ENCODE data around the gene ALPK3.

The ALPK3 gene

DNA sequence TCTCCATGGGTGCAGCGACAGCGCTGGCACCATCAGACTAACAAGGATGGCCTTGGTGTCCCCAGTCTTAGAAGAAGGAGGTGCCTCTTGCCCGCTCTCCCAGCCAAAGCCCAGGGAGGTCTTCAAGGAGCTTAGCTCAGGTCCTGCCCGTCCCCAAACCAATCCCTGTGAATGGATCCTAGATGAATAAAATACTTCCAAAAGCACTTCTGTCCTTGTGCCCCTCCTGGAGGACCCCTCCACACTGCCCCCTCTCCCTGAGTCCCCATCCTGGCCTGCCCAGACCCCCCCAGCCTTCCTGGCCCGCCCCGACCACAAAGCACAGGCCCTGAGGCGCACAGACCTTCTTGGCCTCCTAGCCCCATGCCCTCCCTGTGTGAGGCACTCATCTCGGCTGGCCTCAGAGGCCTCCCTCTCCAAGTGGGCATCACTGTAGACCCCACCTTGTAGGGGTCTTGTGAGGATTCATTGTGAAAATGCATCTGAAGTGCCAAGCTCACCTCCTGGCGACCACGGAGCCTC, 75.7 kb downstream of the ALPK3 start:
- H3K9me3 ChIP-seq (ENCODE audit: control insufficient read depth, low read depth, low read length) = no peaks in the 10 kb centered on the region

GRCh38 chr15:84893607-84894006, 76.5 kb downstream of the ALPK3 start:
- Histone ChIP-seq H3K9me3 (ENCODE audit: control insufficient read depth, low read depth, low read length) (no peaks in the 10 kb centered on the region), H3K4me3 (ENCODE audit: low read length) (no peak overlapping the region), H3K9ac (ENCODE audit: low read length) (no peak overlapping the region), H3K4me1 (ENCODE audit: control insufficient read depth, low read depth, low read length) (no peaks in the 10 kb centered on the region), H3K27me3 (ENCODE audit: control insufficient read depth, insufficient read depth, low read length) (no peaks in the 10 kb centered on the region), H3K27ac (ENCODE audit: low read length) (no peak overlapping the region), H3K36me3 (ENCODE audit: control insufficient read depth, low read depth, low read length) (no peaks in the 10 kb centered on the region)

More for the DNA sequence above, 75.7 kb downstream of the ALPK3 start:
- H3K27me3 ChIP-seq (ENCODE audit: control insufficient read depth, insufficient read depth, low read length) = no peaks in the 10 kb centered on the region
- H3K36me3 ChIP-seq (ENCODE audit: control insufficient read depth, low read depth, low read length) = no peaks in the 10 kb centered on the region
- no peaks in the 10 kb centered on the region for H3K4me1 ChIP-seq (ENCODE audit: control insufficient read depth, low read depth, low read length)
- no peak overlapping the region for H3K4me3 ChIP-seq (ENCODE audit: low read length)
- no peak overlapping the region for H3K27ac ChIP-seq (ENCODE audit: low read length)
- no peak overlapping the region for H3K9ac ChIP-seq (ENCODE audit: low read length)

DNA sequence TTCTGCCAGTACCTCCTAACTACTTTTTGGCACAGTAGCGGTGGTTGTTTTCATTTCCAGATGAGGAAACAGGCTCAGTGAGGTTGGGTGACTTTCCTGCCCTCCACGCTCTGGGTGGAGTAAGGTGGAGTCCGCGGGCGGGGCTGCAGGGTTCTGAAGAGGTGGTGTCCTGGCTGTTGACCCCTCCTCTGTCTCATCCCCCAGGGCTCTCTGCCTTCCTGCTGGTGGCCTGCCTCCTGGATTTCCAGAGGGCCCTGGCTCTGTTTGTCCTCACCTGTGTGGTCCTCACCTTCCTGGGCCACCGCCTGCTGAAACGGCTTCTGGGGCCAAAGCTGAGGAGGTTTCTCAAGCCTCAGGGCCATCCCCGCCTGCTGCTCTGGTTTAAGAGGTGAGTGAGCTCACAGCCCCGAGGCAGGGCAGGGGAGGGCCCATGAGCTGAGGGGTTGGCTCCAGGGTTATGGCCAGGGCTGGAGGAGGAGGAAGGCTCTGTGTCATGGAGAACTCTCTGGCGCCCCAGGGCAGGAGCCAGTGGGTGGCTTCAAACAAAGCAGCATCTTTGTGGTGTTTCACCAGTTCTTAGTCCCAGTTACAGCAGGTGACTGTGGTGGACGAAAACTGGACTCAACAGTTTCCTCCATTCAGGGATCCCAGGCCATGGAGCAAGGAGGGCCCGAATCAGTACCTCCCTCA, 77.7 kb downstream of the ALPK3 start:
- no peak overlapping the region for H3K9ac ChIP-seq (ENCODE audit: low read length)
- H3K4me3 ChIP-seq (ENCODE audit: low read length) = no peak overlapping the region
- H3K9me3 ChIP-seq (ENCODE audit: control insufficient read depth, low read depth, low read length) = no peaks in the 10 kb centered on the region
- no peaks in the 10 kb centered on the region for H3K36me3 ChIP-seq (ENCODE audit: control insufficient read depth, low read depth, low read length)
- H3K4me1 ChIP-seq (ENCODE audit: control insufficient read depth, low read depth, low read length) = no peaks in the 10 kb centered on the region
- H3K27ac ChIP-seq (ENCODE audit: low read length) = no peak overlapping the region
- H3K27me3 ChIP-seq (ENCODE audit: control insufficient read depth, insufficient read depth, low read length) = no peaks in the 10 kb centered on the region

GRCh38 chr15:84898761-84899160, 81.6 kb downstream of the ALPK3 start:
- H3K9ac ChIP-seq (ENCODE audit: low read length) = no peak overlapping the region
- H3K4me1 ChIP-seq (ENCODE audit: control insufficient read depth, low read depth, low read length) = no peaks in the 10 kb centered on the region
- H3K27ac ChIP-seq (ENCODE audit: low read length) = no peak overlapping the region
- H3K4me3 ChIP-seq (ENCODE audit: low read length) = no peak overlapping the region
- no peaks in the 10 kb centered on the region for H3K9me3 ChIP-seq (ENCODE audit: control insufficient read depth, low read depth, low read length)
- no peaks in the 10 kb centered on the region for H3K27me3 ChIP-seq (ENCODE audit: control insufficient read depth, insufficient read depth, low read length)
- no peaks in the 10 kb centered on the region for H3K36me3 ChIP-seq (ENCODE audit: control insufficient read depth, low read depth, low read length)

- H3K36me3 ChIP-seq (ENCODE audit: control insufficient read depth, low read depth, low read length) = no peaks in the 10 kb centered on the region
- no peak overlapping the region for H3K9ac ChIP-seq (ENCODE audit: low read length)
- no peaks in the 10 kb centered on the region for H3K27me3 ChIP-seq (ENCODE audit: control insufficient read depth, insufficient read depth, low read length)
- H3K9me3 ChIP-seq (ENCODE audit: control insufficient read depth, low read depth, low read length) = no peaks in the 10 kb centered on the region
- no peak overlapping the region for H3K4me3 ChIP-seq (ENCODE audit: low read length)
- H3K4me1 ChIP-seq (ENCODE audit: control insufficient read depth, low read depth, low read length) = no peaks in the 10 kb centered on the region
- no peak overlapping the region for H3K27ac ChIP-seq (ENCODE audit: low read length)
Observed at GRCh38 chr15:84899750-84900149, 82.6 kb downstream of the ALPK3 start.

- Histone ChIP-seq H3K27me3 (ENCODE audit: control insufficient read depth, insufficient read depth, low read length) (no peaks in the 10 kb centered on the region), H3K4me3 (ENCODE audit: low read length) (no peak overlapping the region), H3K4me1 (ENCODE audit: control insufficient read depth, low read depth, low read length) (no peaks in the 10 kb centered on the region)
Observed at GRCh38 chr15:84901540-84901939, 84.4 kb downstream of the ALPK3 start.

GRCh38 chr15:84903751-84904150, 86.6 kb downstream of the ALPK3 start:
- Histone ChIP-seq H3K27ac (ENCODE audit: low read length) (no peak overlapping the region), H3K4me3 (ENCODE audit: low read length) (no peak overlapping the region), H3K4me1 (ENCODE audit: control insufficient read depth, low read depth, low read length) (no peaks in the 10 kb centered on the region), H3K9me3 (ENCODE audit: control insufficient read depth, low read depth, low read length) (no peaks in the 10 kb centered on the region), H3K27me3 (ENCODE audit: control insufficient read depth, insufficient read depth, low read length) (no peaks in the 10 kb centered on the region), H3K36me3 (ENCODE audit: control insufficient read depth, low read depth, low read length) (no peaks in the 10 kb centered on the region), H3K9ac (ENCODE audit: low read length) (no peak overlapping the region)

More at GRCh38 chr15:84901540-84901939, 84.4 kb downstream of the ALPK3 start:
- Histone ChIP-seq H3K27ac (ENCODE audit: low read length) (no peak overlapping the region), H3K36me3 (ENCODE audit: control insufficient read depth, low read depth, low read length) (no peaks in the 10 kb centered on the region), H3K9me3 (ENCODE audit: control insufficient read depth, low read depth, low read length) (no peaks in the 10 kb centered on the region), H3K9ac (ENCODE audit: low read length) (no peak overlapping the region)

GRCh38 chr15:84904419-84904818, 87.3 kb downstream of the ALPK3 start:
- Histone ChIP-seq H3K9ac (ENCODE audit: low read length) (no peak overlapping the region), H3K27me3 (ENCODE audit: control insufficient read depth, insufficient read depth, low read length) (no peaks in the 10 kb centered on the region), H3K27ac (ENCODE audit: low read length) (no peak overlapping the region), H3K9me3 (ENCODE audit: control insufficient read depth, low read depth, low read length) (no peaks in the 10 kb centered on the region), H3K36me3 (ENCODE audit: control insufficient read depth, low read depth, low read length) (no peaks in the 10 kb centered on the region), H3K4me1 (ENCODE audit: control insufficient read depth, low read depth, low read length) (no peaks in the 10 kb centered on the region), H3K4me3 (ENCODE audit: low read length) (no peak overlapping the region)

DNA sequence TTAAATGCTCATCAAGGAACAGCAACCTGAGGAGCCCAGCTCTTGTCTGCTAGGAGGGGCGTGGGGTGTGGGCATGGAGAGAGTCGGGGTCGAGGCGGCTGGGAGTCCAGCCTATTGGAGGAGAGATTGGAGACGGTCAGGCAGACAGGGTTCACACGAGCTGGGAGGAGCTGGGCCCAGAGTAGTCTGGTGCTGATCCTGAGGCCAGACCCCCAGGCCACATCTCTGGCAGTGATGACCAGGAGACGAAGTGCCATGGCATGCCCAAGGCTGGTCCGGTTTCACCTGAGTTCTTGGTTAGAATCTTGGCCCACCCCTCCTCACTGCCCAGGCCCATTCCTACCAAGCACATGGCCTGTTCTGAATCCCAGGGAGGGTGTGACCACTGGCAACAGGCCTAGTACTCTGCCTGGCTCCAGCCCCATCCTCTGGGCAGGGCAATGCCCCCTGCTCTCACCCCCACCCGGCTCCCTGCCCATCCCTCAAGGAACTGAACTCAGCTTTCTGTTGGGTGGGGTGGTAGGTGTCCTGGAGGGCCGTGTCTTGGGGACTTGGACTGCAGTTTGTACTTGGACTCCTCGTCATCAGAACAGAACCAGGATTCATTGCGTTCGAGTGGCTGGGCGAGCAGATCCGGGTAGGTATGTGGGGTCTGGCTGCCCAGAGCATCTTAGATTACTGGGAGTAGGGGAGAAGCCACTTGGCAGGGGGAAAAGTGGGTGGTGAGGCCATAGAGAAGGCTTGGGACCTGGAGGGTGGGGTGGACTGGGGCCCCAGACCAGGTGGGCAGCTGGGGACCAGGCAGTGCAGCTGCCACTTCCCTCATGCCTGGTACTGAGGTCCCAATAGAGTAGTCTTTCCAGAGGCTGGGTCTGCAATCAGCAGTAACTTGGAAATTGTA, 88.1 kb downstream of the ALPK3 start:
- Histone ChIP-seq H3K27ac (ENCODE audit: low read length) (no peak overlapping the region), H3K4me1 (ENCODE audit: control insufficient read depth, low read depth, low read length) (no peaks in the 10 kb centered on the region), H3K36me3 (ENCODE audit: control insufficient read depth, low read depth, low read length) (no peaks in the 10 kb centered on the region), H3K27me3 (ENCODE audit: control insufficient read depth, insufficient read depth, low read length) (no peaks in the 10 kb centered on the region), H3K9me3 (ENCODE audit: control insufficient read depth, low read depth, low read length) (no peaks in the 10 kb centered on the region), H3K4me3 (ENCODE audit: low read length) (no peak overlapping the region), H3K9ac (ENCODE audit: low read length) (no peak overlapping the region)

GRCh38 chr15:84907731-84908130, 90.6 kb downstream of the ALPK3 start:
- H3K27me3 ChIP-seq (ENCODE audit: control insufficient read depth, insufficient read depth, low read length) = no peaks in the 10 kb centered on the region
- H3K27ac ChIP-seq (ENCODE audit: low read length) = no peak overlapping the region
- H3K4me1 ChIP-seq (ENCODE audit: control insufficient read depth, low read depth, low read length) = no peaks in the 10 kb centered on the region
- H3K9ac ChIP-seq (ENCODE audit: low read length) = no peak overlapping the region
- H3K36me3 ChIP-seq (ENCODE audit: control insufficient read depth, low read depth, low read length) = no peaks in the 10 kb centered on the region
- no peak overlapping the region for H3K4me3 ChIP-seq (ENCODE audit: low read length)
- no peaks in the 10 kb centered on the region for H3K9me3 ChIP-seq (ENCODE audit: control insufficient read depth, low read depth, low read length)

- Histone ChIP-seq H3K9ac (ENCODE audit: low read length) (no peak overlapping the region), H3K36me3 (ENCODE audit: control insufficient read depth, low read depth, low read length) (no peaks in the 10 kb centered on the region), H3K27me3 (ENCODE audit: control insufficient read depth, insufficient read depth, low read length) (no peaks in the 10 kb centered on the region), H3K9me3 (ENCODE audit: control insufficient read depth, low read depth, low read length) (no peaks in the 10 kb centered on the region), H3K27ac (ENCODE audit: low read length) (no peak overlapping the region), H3K4me1 (ENCODE audit: control insufficient read depth, low read depth, low read length) (no peaks in the 10 kb centered on the region), H3K4me3 (ENCODE audit: low read length) (no peak overlapping the region)
Observed at GRCh38 chr15:84908564-84908963, 91.4 kb downstream of the ALPK3 start.

Measured in iPS-18a (cell line).